Measurements from ENCODE around the gene GFRA3. TPM values are rescaled to one million over a fixed set of nuclear protein-coding genes. Genes with fewer than 3 reads are reported as not detected.

GFRA3 gene
- total RNA-seq, 1 experiment from 2014 or later = 1.6 TPM

DNA sequence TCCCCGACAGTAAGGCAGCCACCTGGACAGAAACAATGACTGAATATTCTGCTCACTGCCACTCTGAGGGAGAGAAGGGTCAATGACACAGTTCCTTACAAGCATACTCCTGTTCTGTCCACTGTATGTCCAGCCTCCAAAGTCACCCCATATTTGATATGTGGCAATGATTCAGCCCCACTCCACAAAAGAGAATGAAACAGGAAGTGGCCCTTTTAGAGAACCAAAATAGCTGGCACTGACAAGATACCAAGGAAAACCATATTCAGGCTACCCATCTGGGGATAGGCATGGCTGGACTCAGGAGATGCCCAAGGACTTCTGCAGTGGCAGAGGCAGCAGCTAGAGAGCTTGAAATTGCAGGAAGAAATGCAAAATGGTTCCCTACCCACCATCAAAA lies 12.8 kb upstream of the GFRA3 start:
- Histone ChIP-seq H4K5ac (ENCODE audit: insufficient read length, low read depth, low read length) (no peak overlapping the region), H4K20me1 (ENCODE audit: control insufficient read depth, insufficient read depth, insufficient read length) (peaks cover 2% of the 10 kb centered on the region), H3K23ac (ENCODE audit: insufficient read length, low read depth, low read length) (no peak overlapping the region), H3K4ac (ENCODE audit: low read depth, low read length) (no peak overlapping the region), H2BK15ac (ENCODE audit: low read depth, low read length) (no peak overlapping the region), H3T11ph (ENCODE audit: low read length) (no peak overlapping the region), H3K56ac (ENCODE audit: insufficient read length, low read depth, low read length) (no peak overlapping the region), H3K79me1 (ENCODE audit: insufficient read depth, low read depth, low read length, poor library complexity, severe bottlenecking) (no peaks in the 10 kb centered on the region), H3K27me3 (ENCODE audit: insufficient read depth, low read length) (no peaks in the 10 kb centered on the region), H3K4me2 (ENCODE audit: insufficient read depth, insufficient read length, low read length) (no peak overlapping the region), H3K4me1 (ENCODE audit: insufficient read depth, low read length) (no peaks in the 10 kb centered on the region), H4K8ac (replicated peaks; ENCODE audit: insufficient read length, low read depth, low read length) (no peak overlapping the region), H3K9me3 (ENCODE audit: control insufficient read depth, low read depth, low read length) (no peaks in the 10 kb centered on the region), H3K79me2 (ENCODE audit: insufficient read depth, low read length) (no peaks in the 10 kb centered on the region), H2AFZ (ENCODE audit: low read length) (no peak overlapping the region), H3K23me2 (ENCODE audit: insufficient read length, low read depth, low read length, poor library complexity, severe bottlenecking) (no peaks in the 10 kb centered on the region), H2BK20ac (ENCODE audit: low read depth, low read length, poor library complexity, severe bottlenecking) (no peak overlapping the region), H3K9ac (ENCODE audit: extremely low read depth, insufficient read length, low read length) (no peak overlapping the region), H3K27ac (ENCODE audit: insufficient read length, low read depth, low read length) (no peak overlapping the region), H4K91ac (ENCODE audit: insufficient read length, low read depth, low read length) (no peak overlapping the region), H3K18ac (ENCODE audit: insufficient read length, low read depth, low read length) (no peak overlapping the region), H3K14ac (ENCODE audit: insufficient read depth, low read length) (no peak overlapping the region), H2BK12ac (ENCODE audit: insufficient read length, low read depth, low read length) (no peak overlapping the region), H2BK5ac (ENCODE audit: insufficient read length, low read length) (no peak overlapping the region), H2AK5ac (ENCODE audit: insufficient read length, low read length) (no peak overlapping the region), H2BK120ac (ENCODE audit: low read depth, low read length, poor library complexity, severe bottlenecking) (no peak overlapping the region)
- no CpG with 5 or more reads among the region's 1 CpG for WGBS (ENCODE audit: extremely low coverage, insufficient read length, low lambda C conversion rate)
- Mint-ChIP-seq H3K27ac (no peak overlapping the region), H3K4me1 (0 out of 4 replicates have a peak, but pooled peaks cover 0 to 2% of the 10 kb centered on the region in 2 experiments), H3K9me3 (no peaks in the 10 kb centered on the region), H3K4me3 (no peak overlapping the region), H3K27me3 (ENCODE audit: low read depth) (no peaks in the 10 kb centered on the region), H3K36me3 (ENCODE audit: insufficient read depth in 1 of 3, low read depth in 3 of 3) (peaks cover 10 to 43% (median 29%) of the 10 kb centered on the region in 3 experiments; a peak in 6 of 7 replicates)
- TF ChIP-seq, protein P1, sequence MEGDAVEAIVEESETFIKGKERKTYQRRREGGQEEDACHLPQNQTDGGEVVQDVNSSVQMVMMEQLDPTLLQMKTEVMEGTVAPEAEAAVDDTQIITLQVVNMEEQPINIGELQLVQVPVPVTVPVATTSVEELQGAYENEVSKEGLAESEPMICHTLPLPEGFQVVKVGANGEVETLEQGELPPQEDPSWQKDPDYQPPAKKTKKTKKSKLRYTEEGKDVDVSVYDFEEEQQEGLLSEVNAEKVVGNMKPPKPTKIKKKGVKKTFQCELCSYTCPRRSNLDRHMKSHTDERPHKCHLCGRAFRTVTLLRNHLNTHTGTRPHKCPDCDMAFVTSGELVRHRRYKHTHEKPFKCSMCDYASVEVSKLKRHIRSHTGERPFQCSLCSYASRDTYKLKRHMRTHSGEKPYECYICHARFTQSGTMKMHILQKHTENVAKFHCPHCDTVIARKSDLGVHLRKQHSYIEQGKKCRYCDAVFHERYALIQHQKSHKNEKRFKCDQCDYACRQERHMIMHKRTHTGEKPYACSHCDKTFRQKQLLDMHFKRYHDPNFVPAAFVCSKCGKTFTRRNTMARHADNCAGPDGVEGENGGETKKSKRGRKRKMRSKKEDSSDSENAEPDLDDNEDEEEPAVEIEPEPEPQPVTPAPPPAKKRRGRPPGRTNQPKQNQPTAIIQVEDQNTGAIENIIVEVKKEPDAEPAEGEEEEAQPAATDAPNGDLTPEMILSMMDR (conservative IDR thresholded peaks at IDR 0.05) = no peak
- DNase-seq = no peak
